Adrenal gland (tissue), 5 donors: ENCODE data around the gene C11orf42.

ENCODE experiments used
- POLR2A ChIP-seq, 2 donors: fragments of 450-650 bp; IDR thresholded peaks; one replicate each; pipeline ENCODE4 v1.6.1; 2017; ENCODE audit warnings: antibody characterized with exemption in 2 of 2, mild to moderate bottlenecking in 2 of 2, moderate library complexity in 1 of 2
- TF ChIP-seq, protein P1 (sequence below), 6 experiments: fragments of 450-650 bp in 4 of 6; fragments of 200-600 bp in 2 of 6; sonication (generic) in 1 of 6; IDR thresholded peaks; 1 replicate in 5 of 6; 2 replicates in 1 of 6; pipeline versions ENCODE4 v1.5.1 to v1.8.0; 2016 to 2021; ENCODE audit warnings: antibody characterized with exemption in 6 of 6, mild to moderate bottlenecking in 2 of 6, moderate library complexity in 1 of 6
- donor health status: DM: no; HTN: no; CAD: no.

DNA sequence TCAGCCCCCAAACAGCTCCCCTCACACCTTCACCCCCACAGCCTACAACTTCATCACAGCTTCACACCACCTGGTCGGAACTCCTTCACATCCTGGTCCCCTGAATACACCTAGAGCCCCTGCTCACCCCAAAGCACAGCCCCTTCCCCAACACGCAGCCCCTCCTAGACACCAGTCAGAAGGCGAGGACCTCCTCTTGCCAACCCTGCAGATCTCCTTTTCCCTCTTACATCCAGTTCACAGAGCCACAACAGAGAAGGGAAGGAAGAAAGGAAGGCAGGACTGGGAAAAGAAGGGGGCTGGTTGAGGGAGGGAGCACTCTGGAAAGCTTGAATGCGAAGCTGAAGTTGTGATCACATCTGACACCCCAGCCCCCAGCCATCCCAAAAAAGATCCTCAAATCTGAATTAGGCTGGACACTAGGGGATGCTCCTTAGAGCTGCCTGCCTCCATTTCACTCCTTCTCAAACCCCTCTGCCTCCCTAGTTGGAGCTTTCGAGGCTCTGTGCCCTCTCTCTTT, 54.9 kb downstream of the C11orf42 start:
- TF ChIP-seq, protein P1, sequence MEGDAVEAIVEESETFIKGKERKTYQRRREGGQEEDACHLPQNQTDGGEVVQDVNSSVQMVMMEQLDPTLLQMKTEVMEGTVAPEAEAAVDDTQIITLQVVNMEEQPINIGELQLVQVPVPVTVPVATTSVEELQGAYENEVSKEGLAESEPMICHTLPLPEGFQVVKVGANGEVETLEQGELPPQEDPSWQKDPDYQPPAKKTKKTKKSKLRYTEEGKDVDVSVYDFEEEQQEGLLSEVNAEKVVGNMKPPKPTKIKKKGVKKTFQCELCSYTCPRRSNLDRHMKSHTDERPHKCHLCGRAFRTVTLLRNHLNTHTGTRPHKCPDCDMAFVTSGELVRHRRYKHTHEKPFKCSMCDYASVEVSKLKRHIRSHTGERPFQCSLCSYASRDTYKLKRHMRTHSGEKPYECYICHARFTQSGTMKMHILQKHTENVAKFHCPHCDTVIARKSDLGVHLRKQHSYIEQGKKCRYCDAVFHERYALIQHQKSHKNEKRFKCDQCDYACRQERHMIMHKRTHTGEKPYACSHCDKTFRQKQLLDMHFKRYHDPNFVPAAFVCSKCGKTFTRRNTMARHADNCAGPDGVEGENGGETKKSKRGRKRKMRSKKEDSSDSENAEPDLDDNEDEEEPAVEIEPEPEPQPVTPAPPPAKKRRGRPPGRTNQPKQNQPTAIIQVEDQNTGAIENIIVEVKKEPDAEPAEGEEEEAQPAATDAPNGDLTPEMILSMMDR (IDR thresholded peaks at IDR 0.05), result no peak
- no peak for TF ChIP-seq POLR2A (IDR thresholded peaks at IDR 0.05)
